ENCODE results near the gene SUV39H2. TPM values are rescaled to one million over a fixed set of nuclear protein-coding genes. Genes with fewer than 3 reads are reported as not detected.

SUV39H2 gene
- total and polyA plus RNA-seq, 2 experiments from 2014 or later = 9.3 to 14.6 TPM

DNA sequence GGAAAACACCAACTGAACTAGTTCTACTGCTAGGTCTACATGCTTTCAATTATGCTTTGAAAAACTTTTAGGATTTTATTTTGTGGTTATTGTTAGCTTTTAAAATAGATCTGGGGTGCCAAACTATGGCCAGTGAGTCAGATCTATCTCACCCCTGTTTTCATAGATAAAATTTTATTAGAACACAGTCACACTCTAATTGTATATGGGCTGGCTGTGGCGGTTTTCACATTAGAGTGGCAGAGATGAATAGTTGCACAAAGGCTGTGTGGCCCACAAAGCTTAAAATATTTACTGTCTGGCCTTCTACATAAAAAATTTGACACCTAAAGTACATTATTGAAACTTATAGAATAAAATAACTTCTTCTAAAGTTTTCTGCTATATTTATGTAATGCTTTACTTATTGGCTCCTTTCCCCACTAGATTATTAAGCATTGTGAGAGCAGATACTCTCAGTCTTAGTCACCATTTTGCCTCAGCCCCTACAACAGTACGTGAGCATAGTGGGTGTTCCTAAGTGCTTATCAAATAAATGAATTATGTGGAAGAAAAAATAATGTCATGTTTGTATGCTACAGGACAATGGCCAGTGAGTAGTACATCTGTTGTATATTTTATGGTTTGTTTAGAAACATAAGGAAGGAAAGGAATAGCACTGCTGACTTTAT is 5.4 kb upstream of the SUV39H2 start:
- Histone ChIP-seq H3K9me2 (ENCODE audit: insufficient read depth) (no peaks in the 10 kb centered on the region), H4K20me1 (ENCODE audit: insufficient read depth) (no peaks in the 10 kb centered on the region), H3K9me3 (ENCODE audit: low read depth) (no peaks in the 10 kb centered on the region), H3F3A (ENCODE audit: insufficient read depth) (peaks cover 29% of the 10 kb centered on the region), H3K27ac (peak overlapping the region; percentile 41), H3K79me2 (ENCODE audit: insufficient read depth) (peaks cover 24% of the 10 kb centered on the region), H3K27me3 (replicated peaks; ENCODE audit: insufficient read depth) (no peaks in the 10 kb centered on the region), H3K9ac (no peak overlapping the region), H3K4me1 (ENCODE audit: insufficient read depth) (peaks cover 27% of the 10 kb centered on the region), H3K4me2 (ENCODE audit: unreplicated experiment) (peak overlapping the region; percentile 36), H3K36me3 (ENCODE audit: low read depth) (peaks cover 13% of the 10 kb centered on the region; the same call in 1 of the 2 replicates), H3K4me3 (no peak overlapping the region; the same call in 1 of the 2 replicates), H2AFZ (no peak overlapping the region)
- peak; percentile 74 for DNase-seq
- in situ Hi-C loops (cut with MboI) = no loop called here
- WGBS, 2 experiments (ENCODE audit: low coverage in 1 of 2, low lambda C conversion rate in 2 of 2, missing lambda C conversion rate in 2 of 2) = 19 to 21% methylated on average over 2 of the region's 2 CpGs
- TF ChIP-seq EZH2 (IDR thresholded peaks at IDR 0.05; ENCODE audit: insufficient read depth, poor library complexity, severe bottlenecking) = no peak
- TF ChIP-seq EZH2phosphoT487 (IDR thresholded peaks at IDR 0.05; ENCODE audit: insufficient read depth, low read depth) = no peak

DNA sequence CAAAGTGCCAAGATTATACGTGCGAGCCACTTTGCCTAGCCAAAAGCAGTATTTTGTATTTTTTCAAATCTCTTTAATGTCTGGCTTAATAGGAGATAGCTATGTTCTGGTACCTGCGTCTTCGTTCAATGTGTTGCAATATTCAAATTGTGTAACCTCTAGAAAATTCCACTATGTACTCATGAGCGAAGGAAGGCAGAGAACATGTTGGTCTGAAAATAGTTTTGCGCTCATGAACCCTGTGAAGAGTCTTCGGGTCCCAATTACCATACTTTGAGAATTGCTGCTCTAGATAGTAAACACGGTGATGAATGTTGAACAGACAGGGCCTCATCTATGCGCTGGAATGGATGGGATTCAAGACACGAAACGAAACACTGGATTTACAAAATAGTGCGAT is 2.7 kb upstream of the SUV39H2 start:
- in situ Hi-C loops (cut with MboI) = no loop called here
- H3K9ac ChIP-seq = no peak overlapping the region
- no peak overlapping the region for H2AFZ ChIP-seq
- H3K27ac ChIP-seq = no peak overlapping the region
- peaks cover 43% of the 10 kb centered on the region for H3K79me2 ChIP-seq (ENCODE audit: insufficient read depth)
- no peak for TF ChIP-seq EZH2phosphoT487 (IDR thresholded peaks at IDR 0.05; ENCODE audit: insufficient read depth, low read depth)
- TF ChIP-seq EZH2 (IDR thresholded peaks at IDR 0.05; ENCODE audit: insufficient read depth, poor library complexity, severe bottlenecking) = no peak
- DNase-seq = no peak
- H3K4me3 ChIP-seq = no peak overlapping the region
- H3K4me1 ChIP-seq (ENCODE audit: insufficient read depth) = peaks cover 37% of the 10 kb centered on the region
- no peak overlapping the region for H3K4me2 ChIP-seq (ENCODE audit: unreplicated experiment)
- H3K9me3 ChIP-seq (ENCODE audit: low read depth) = no peaks in the 10 kb centered on the region
- no peaks in the 10 kb centered on the region for H3K27me3 ChIP-seq (replicated peaks; ENCODE audit: insufficient read depth)
- H3K36me3 ChIP-seq (ENCODE audit: low read depth) = 0 out of 2 replicates have a peak, but pooled peaks cover 5% of the 10 kb centered on the region
- WGBS, 2 experiments (ENCODE audit: low coverage in 1 of 2, low lambda C conversion rate in 2 of 2, missing lambda C conversion rate in 2 of 2) = 98 to 100% methylated on average over 12 of the region's 12 CpGs
- peaks cover 24% of the 10 kb centered on the region for H3F3A ChIP-seq (ENCODE audit: insufficient read depth)
- H4K20me1 ChIP-seq (ENCODE audit: insufficient read depth) = no peaks in the 10 kb centered on the region
- no peaks in the 10 kb centered on the region for H3K9me2 ChIP-seq (ENCODE audit: insufficient read depth)

DNA sequence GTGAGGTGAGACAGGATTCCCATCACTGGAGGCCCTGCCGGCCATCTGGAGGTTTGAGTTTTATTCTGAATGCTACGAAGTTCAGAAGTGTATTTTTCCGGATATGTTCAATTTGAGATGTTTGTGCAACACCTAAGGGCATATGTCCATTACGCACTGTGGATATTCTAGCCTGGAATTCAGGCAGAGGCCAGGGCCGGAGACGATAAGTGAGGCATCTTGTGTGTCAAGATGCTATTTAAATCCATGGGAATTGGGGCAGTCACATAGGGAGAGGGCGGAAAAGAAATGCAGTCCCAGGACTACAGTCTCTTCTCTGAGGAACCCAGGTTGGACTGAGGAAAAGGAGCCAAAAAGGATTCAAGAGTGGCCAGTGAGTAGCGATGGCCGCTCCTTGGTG is 1.9 kb upstream of the SUV39H2 start:
- no peak for DNase-seq
- Histone ChIP-seq H4K20me1 (ENCODE audit: insufficient read depth) (no peaks in the 10 kb centered on the region), H2AFZ (no peak overlapping the region), H3K36me3 (ENCODE audit: low read depth) (no peaks in the 10 kb centered on the region), H3K27me3 (replicated peaks; ENCODE audit: insufficient read depth) (no peaks in the 10 kb centered on the region), H3K9me2 (ENCODE audit: insufficient read depth) (no peaks in the 10 kb centered on the region), H3K4me3 (peak overlapping the region; percentile 82; the same call in 1 of the 2 replicates), H3K4me1 (ENCODE audit: insufficient read depth) (peaks cover 37% of the 10 kb centered on the region), H3K9me3 (ENCODE audit: low read depth) (no peaks in the 10 kb centered on the region), H3K27ac (no peak overlapping the region), H3K79me2 (ENCODE audit: insufficient read depth) (peaks cover 51% of the 10 kb centered on the region), H3K4me2 (ENCODE audit: unreplicated experiment) (no peak overlapping the region), H3F3A (ENCODE audit: insufficient read depth) (peaks cover 24% of the 10 kb centered on the region), H3K9ac (no peak overlapping the region)
- 98 to 99% methylated on average over 9 of the region's 9 CpGs for WGBS, 2 experiments (ENCODE audit: low coverage in 1 of 2, low lambda C conversion rate in 2 of 2, missing lambda C conversion rate in 2 of 2)
- no peak for TF ChIP-seq EZH2 (IDR thresholded peaks at IDR 0.05; ENCODE audit: insufficient read depth, poor library complexity, severe bottlenecking)
- TF ChIP-seq EZH2phosphoT487 (IDR thresholded peaks at IDR 0.05; ENCODE audit: insufficient read depth, low read depth) = no peak
- in situ Hi-C loops (cut with MboI) = no loop called here

DNA sequence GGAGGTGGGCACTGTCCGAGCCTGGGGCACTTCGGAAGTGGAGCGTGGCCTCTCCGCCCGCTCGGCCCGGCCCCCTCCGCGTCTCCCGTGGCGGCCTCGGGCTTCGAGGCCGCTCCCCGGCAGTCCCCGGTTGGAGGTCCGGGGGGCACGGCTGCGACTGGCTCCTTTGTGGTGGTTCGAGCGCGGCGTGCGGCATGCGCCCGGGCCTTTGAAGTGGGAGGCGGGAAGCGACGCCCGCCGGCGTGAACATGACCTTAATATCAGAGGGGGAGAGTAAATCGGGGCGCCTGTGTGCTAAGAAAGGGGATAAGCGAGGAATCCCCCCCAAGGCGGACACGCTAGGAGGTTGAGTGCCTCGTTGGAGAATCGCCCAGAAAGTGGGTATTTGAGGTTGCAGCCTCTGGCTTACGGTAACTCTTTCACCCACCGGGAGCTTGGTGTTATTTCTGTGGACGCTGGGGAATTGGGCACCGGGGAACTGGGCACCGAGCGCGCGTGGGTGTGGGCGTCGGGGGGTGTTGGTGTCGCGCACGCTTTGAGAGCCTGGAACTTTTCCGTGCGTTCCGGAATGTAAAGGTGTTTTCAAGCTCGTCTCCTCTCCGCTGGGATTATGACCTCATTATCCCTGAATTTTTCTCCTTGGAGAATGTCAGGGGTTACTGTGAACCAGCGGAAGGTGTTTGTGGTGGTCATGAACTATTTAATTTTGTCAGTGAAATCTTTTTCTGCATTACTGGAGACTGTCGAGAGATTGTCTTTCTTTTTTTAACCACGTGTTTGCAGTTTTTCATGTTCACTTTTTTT is 660 bp downstream of the SUV39H2 start:
- peaks cover 6% of the 10 kb centered on the region; the same call in 1 of the 2 replicates for H3F3A ChIP-seq (ENCODE audit: insufficient read depth)
- DNase-seq = peak; percentile 66
- no peaks in the 10 kb centered on the region for H3K27me3 ChIP-seq (replicated peaks; ENCODE audit: insufficient read depth)
- H3K4me3 ChIP-seq = peak overlapping the region; percentile 82
- no peaks in the 10 kb centered on the region for H3K9me3 ChIP-seq (ENCODE audit: low read depth)
- no peak for TF ChIP-seq EZH2 (IDR thresholded peaks at IDR 0.05; ENCODE audit: insufficient read depth, poor library complexity, severe bottlenecking)
- TF ChIP-seq EZH2phosphoT487 (IDR thresholded peaks at IDR 0.05; ENCODE audit: insufficient read depth, low read depth) = no peak
- 0 to 1% methylated on average over 54 to 60 of the region's 60 CpGs for WGBS, 2 experiments (ENCODE audit: low coverage in 1 of 2, low lambda C conversion rate in 2 of 2, missing lambda C conversion rate in 2 of 2)
- H3K9ac ChIP-seq = peak overlapping the region; percentile 89
- no peaks in the 10 kb centered on the region for H3K9me2 ChIP-seq (ENCODE audit: insufficient read depth)
- in situ Hi-C loops (cut with MboI) = no loop called here
- no peaks in the 10 kb centered on the region for H4K20me1 ChIP-seq (ENCODE audit: insufficient read depth)
- H3K79me2 ChIP-seq (ENCODE audit: insufficient read depth) = peaks cover 77% of the 10 kb centered on the region
- no peaks in the 10 kb centered on the region for H3K36me3 ChIP-seq (ENCODE audit: low read depth)
- H3K4me2 ChIP-seq (ENCODE audit: unreplicated experiment) = peak overlapping the region; percentile 80
- H3K4me1 ChIP-seq (ENCODE audit: insufficient read depth) = peaks cover 21% of the 10 kb centered on the region; the same call in 1 of the 2 replicates
- H2AFZ ChIP-seq = peak overlapping the region; percentile 89
- H3K27ac ChIP-seq = peak overlapping the region; percentile 46
